GM23248 (cell line): ENCODE measurements around the gene MYO5B.

ENCODE experiments used
- EZH2 ChIP-seq: fragments of 200-600 bp; sonication (generic); IDR thresholded peaks from 2 replicates; pipeline ENCODE4 v1.6.1; 2018; ENCODE audit warnings: antibody characterized with exemption, mild to moderate bottlenecking; ENCODE audit not compliant: insufficient read depth, poor library complexity, severe bottlenecking
- EZH2phosphoT487 ChIP-seq: fragments of 200-600 bp; sonication (generic); IDR thresholded peaks from 2 replicates; pipeline ENCODE4 v1.6.1; 2018; ENCODE audit warnings: antibody characterized with exemption, moderate library complexity, mild to moderate bottlenecking, low read depth; ENCODE audit not compliant: insufficient read depth

- TF ChIP-seq EZH2 (no peak), EZH2phosphoT487 (no peak)
Measured at GRCh38 chr18:49931760-49932159, 263.2 kb downstream of the MYO5B start.
